IPS-NIHi11 (cell line): ENCODE measurements around the gene ZNF700.
A peak's percentile ranks its signal among the peaks of the same experiment; 100 is the strongest.
"Not testable (repeated sequence)": the region's sequence is repeated elsewhere in the genome, so short reads cannot be mapped to it uniquely, and the experiment has no call there.

Experiments used
- DNase-seq: peaks from one replicate; pipeline ENCODE4 v3.0.0; 2012; ENCODE audit warnings: mixed read lengths, low spot score

ZNF700 gene

GRCh38 chr19:11941361-11941887, 16.5 kb downstream of the ZNF700 start:
- not testable (repeated sequence) for DNase-seq

- DNase-seq = no peak
Observed at GRCh38 chr19:11942008-11942842, 17.3 kb downstream of the ZNF700 start.

- DNase-seq = no peak
Observed at GRCh38 chr19:11942843-11943108, 17.9 kb downstream of the ZNF700 start.

- no peak for DNase-seq
Observed at GRCh38 chr19:11944656-11945055, 19.7 kb downstream of the ZNF700 start.

GRCh38 chr19:11948646-11949045, 23.7 kb downstream of the ZNF700 start:
- DNase-seq = no peak

- no peak for DNase-seq
Observed at GRCh38 chr19:11949201-11949600, 24.3 kb downstream of the ZNF700 start.

- DNase-seq = not testable (repeated sequence)
Observed at GRCh38 chr19:11949614-11950080, 24.7 kb downstream of the ZNF700 start.

- no peak for DNase-seq
Observed at GRCh38 chr19:11950312-11950711, 25.4 kb downstream of the ZNF700 start.

GRCh38 chr19:11963566-11964355, 38.9 kb downstream of the ZNF700 start:
- DNase-seq = peak; percentile 82

- DNase-seq = peak; percentile 9
Observed at GRCh38 chr19:11964496-11964857, 39.6 kb downstream of the ZNF700 start.

GRCh38 chr19:11964858-11965645, 40.1 kb downstream of the ZNF700 start, which contains the start of gene ZNF763:
TSS of gene ZNF763 (plus strand) at chr19:11965040. CDS start at chr19:11965209, 169 bp downstream.
- peak; percentile 95 for DNase-seq

- no peak for DNase-seq
Observed at GRCh38 chr19:11970174-11970573, 45.3 kb downstream of the ZNF700 start.

GRCh38 chr19:11971041-11971440, 46.1 kb downstream of the ZNF700 start:
- DNase-seq = no peak

GRCh38 chr19:11973019-11973810, 48.3 kb downstream of the ZNF700 start:
- DNase-seq = no peak

- no peak for DNase-seq
Observed at GRCh38 chr19:11978492-11979100, 53.7 kb downstream of the ZNF700 start.

- DNase-seq = no peak
Observed at GRCh38 chr19:11979527-11979926, 54.6 kb downstream of the ZNF700 start.

- DNase-seq = no peak
Observed at GRCh38 chr19:11982526-11982925, 57.6 kb downstream of the ZNF700 start.

- peak; percentile 71 for DNase-seq
Observed at GRCh38 chr19:11984986-11985385, 60.1 kb downstream of the ZNF700 start.

- no peak for DNase-seq
Observed at GRCh38 chr19:11986754-11987153, 61.8 kb downstream of the ZNF700 start.

- peak; percentile 95 for DNase-seq
Observed at GRCh38 chr19:11987405-11988281, 62.7 kb downstream of the ZNF700 start.
